SK-N-SH treated with all-trans-retinoic acid at 6 μM for 48 hours (cell line): ENCODE results near the gene TOR2A.

Experiments
- ARNTL ChIP-seq: fragments of 450-650 bp; formaldehyde crosslinking; IDR thresholded peaks from 2 replicates; pipeline ENCODE4 v1.5.0; 2020; ENCODE audit warnings: low read depth, mild to moderate bottlenecking, moderate library complexity, borderline replicate concordance
- BACH2 ChIP-seq: fragments of 250-450 bp; sonication (Bioruptor Pico); IDR thresholded peaks from 2 replicates; pipeline ENCODE4 v1.9.0; 2021; ENCODE audit warnings: mild to moderate bottlenecking, borderline replicate concordance
- OSR1 ChIP-seq: fragments of 250-450 bp; sonication (Bioruptor Pico); IDR thresholded peaks from 2 replicates; pipeline ENCODE4 v1.8.0; 2022; ENCODE audit warnings: moderate library complexity, mild to moderate bottlenecking, inconsistent platforms
- RARB ChIP-seq: fragments of 250-450 bp; sonication (Bioruptor Pico); IDR thresholded peaks from 2 replicates; pipeline ENCODE4 v1.8.0; 2021; ENCODE audit warnings: mild to moderate bottlenecking, moderate library complexity
- SNAI2 ChIP-seq: fragments of 250-450 bp; sonication (Bioruptor Pico); IDR thresholded peaks from 2 replicates; pipeline ENCODE4 v1.5.0; 2020; ENCODE audit warnings: mild to moderate bottlenecking, moderate library complexity
- TOX ChIP-seq: fragments of 250-450 bp; sonication (Bioruptor Pico); IDR thresholded peaks from 2 replicates; pipeline ENCODE4 v1.8.0; 2021; ENCODE audit warnings: mild to moderate bottlenecking, moderate library complexity, borderline replicate concordance
- ZC3H10 ChIP-seq: fragments of 250-450 bp; sonication (Bioruptor Pico); IDR thresholded peaks from 2 replicates; pipeline ENCODE4 v1.5.1; 2021; ENCODE audit warnings: mild to moderate bottlenecking, moderate library complexity
- ZFP3 ChIP-seq: fragments of 250-450 bp; sonication (Bioruptor Pico); IDR thresholded peaks from 2 replicates; pipeline ENCODE4 v1.5.0; 2020; ENCODE audit warnings: mild to moderate bottlenecking, moderate library complexity
- ZNF8 ChIP-seq: fragments of 450-650 bp; formaldehyde crosslinking; IDR thresholded peaks from 2 replicates; pipeline ENCODE4 v1.5.0; 2020; ENCODE audit warnings: mild to moderate bottlenecking, moderate library complexity

GRCh38 chr9:127711226-127711701, 23.8 kb downstream of the TOR2A start:
- TF ChIP-seq TOX (CRISPR knock-in tag): no peak
- TF ChIP-seq ZNF8 (CRISPR knock-in tag): no peak
- no peak for TF ChIP-seq ZC3H10 (CRISPR knock-in tag)
- TF ChIP-seq OSR1 (CRISPR knock-in tag): no peak
- no peak for TF ChIP-seq ARNTL (CRISPR knock-in tag)
- TF ChIP-seq BACH2 (CRISPR knock-in tag): no peak
- TF ChIP-seq RARB (CRISPR knock-in tag): no peak
- TF ChIP-seq SNAI2: no peak
- no peak for TF ChIP-seq ZFP3 (CRISPR knock-in tag)
